ENCODE results near the gene SPATA31D1.

DNA sequence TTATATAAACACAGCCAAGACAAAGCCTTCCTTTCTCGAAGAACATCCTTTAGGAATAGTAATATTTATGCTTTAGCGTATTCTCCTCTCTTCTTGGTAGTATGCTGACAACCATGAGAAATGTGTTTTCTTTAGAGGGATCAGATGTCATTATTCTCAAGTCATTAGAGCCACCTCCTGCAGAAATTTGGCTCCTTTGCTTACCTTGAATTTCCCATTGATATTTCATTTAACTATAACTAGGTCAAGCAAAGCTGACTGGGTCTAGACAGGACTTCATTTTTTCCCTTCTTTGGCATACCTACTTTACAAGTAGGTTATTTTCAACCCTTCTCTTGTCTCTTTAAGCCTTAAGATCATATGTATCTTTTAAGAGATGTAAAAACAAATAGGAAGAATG, 50.3 kb downstream of the SPATA31D1 start:
- TF ChIP-seq EZH2 (IDR thresholded peaks at IDR 0.05; ENCODE audit: insufficient read depth, poor library complexity, severe bottlenecking), result no peak
- TF ChIP-seq EZH2phosphoT487 (IDR thresholded peaks at IDR 0.05; ENCODE audit: insufficient read depth, low read depth), result no peak
